K562 (cell line): ENCODE measurements around the gene TOR3A. TPM values are rescaled to one million over a fixed set of nuclear protein-coding genes. Genes with fewer than 3 reads are reported as not detected.

Experiments
- CEBPG ChIP-seq, 3 experiments: fragments of 200-800 bp in 1 of 3; sonication (Bioruptor generic) in 1 of 3; sonication (generic) in 1 of 3; formaldehyde crosslinking in 1 of 3; IDR thresholded peaks in 2 of 3; conservative IDR thresholded peaks in 1 of 3; 2 replicates each; pipeline versions ENCODE4 v1.6.1 to v1.8.0; 2016 to 2022; ENCODE audit warnings: missing compliant biosample characterization in 2 of 3, missing genetic modification characterization in 2 of 3, mild to moderate bottlenecking in 1 of 3, missing genetic modification reagents in 1 of 3
- CHD2 ChIP-seq: IDR thresholded peaks from 2 replicates; pipeline ENCODE4 v1.6.1; 2011; ENCODE audit warnings: low read depth, low read length
- ERF ChIP-seq: fragments of 450-650 bp; formaldehyde crosslinking; IDR thresholded peaks from 2 replicates; pipeline ENCODE4 v1.4.0; 2020; ENCODE audit warnings: mild to moderate bottlenecking, mixed read lengths
- FOXK2 ChIP-seq, 2 experiments: fragments of 450-650 bp; IDR thresholded peaks in 1 of 2; conservative IDR thresholded peaks in 1 of 2; 2 replicates each; pipeline ENCODE4 v1.6.1; 2016; ENCODE audit warnings: low read depth in 2 of 2, mild to moderate bottlenecking in 1 of 2
- FOXM1 ChIP-seq, 2 experiments: fragments of 450-650 bp in 1 of 2; sonication (generic) in 1 of 2; formaldehyde crosslinking in 1 of 2; IDR thresholded peaks; 2 replicates each; pipeline versions ENCODE4 v1.6.1 to v1.9.0; 2017 to 2022; ENCODE audit warnings: low read depth in 2 of 2, mild to moderate bottlenecking in 2 of 2, missing genetic modification reagents in 1 of 2, moderate library complexity in 1 of 2
- FOXP1 ChIP-seq: sonication (generic); formaldehyde crosslinking; IDR thresholded peaks from 2 replicates; pipeline ENCODE4 v1.8.0; 2022; ENCODE audit warnings: mild to moderate bottlenecking, missing genetic modification reagents
- HDAC3 ChIP-seq: fragments of 450-650 bp; IDR thresholded peaks from 2 replicates; pipeline ENCODE4 v1.6.1; 2018; ENCODE audit warnings: borderline replicate concordance, mild to moderate bottlenecking, moderate library complexity; ENCODE audit not compliant: partially characterized antibody
- HMG20A ChIP-seq: fragments of 450-650 bp; formaldehyde crosslinking; conservative IDR thresholded peaks from 2 replicates; pipeline ENCODE4 v1.4.0; 2020; ENCODE audit warnings: mild to moderate bottlenecking, mixed read lengths
- JUND ChIP-seq, 2 experiments: IDR thresholded peaks; 2 replicates in 1 of 2; 3 replicates in 1 of 2; pipeline ENCODE4 v1.6.1; 2011; ENCODE audit warnings: borderline replicate concordance in 2 of 2, low read depth in 2 of 2, low read length in 2 of 2, improper control_type of control experiment in 1 of 2, missing biosample characterization in 1 of 2, missing genetic modification characterization in 1 of 2, missing genetic modification reagents in 1 of 2
- MBD2 ChIP-seq: sonication (generic); IDR thresholded peaks from 2 replicates; pipeline ENCODE4 v1.6.1; 2016; ENCODE audit warnings: low read depth, borderline replicate concordance
- MEF2A ChIP-seq: IDR thresholded peaks from 2 replicates; pipeline ENCODE4 v1.6.1; 2011; ENCODE audit warnings: low read depth, mild to moderate bottlenecking, low read length, moderate library complexity; ENCODE audit not compliant: control insufficient read depth
- SMAD3 ChIP-seq: fragments of 450-650 bp; formaldehyde crosslinking; conservative IDR thresholded peaks from 2 replicates; pipeline ENCODE4 v1.4.0; 2020; ENCODE audit warnings: mild to moderate bottlenecking
- polyA plus RNA-seq, 8 experiments: library from polyadenylated mRNA; depleted of rRNA in 4 of 8; stranded (reverse) in 5 of 8; unstranded in 3 of 8; fragments of >200 nt; fragmentation: Nextera tagmentation in 2 of 8; fragmentation: Illumina TruSeq in 1 of 8; extraction: Ambion mirVana in 2 of 8; extraction: Trizol in 1 of 8; gene quantifications; 2 replicates each; pipeline versions ENCODE4 v1.2.1 to v1.2.3, GENCODE V29; 2011 to 2014; ENCODE audit warnings: inconsistent platforms in 1 of 8, missing spikeins in 1 of 8
- total RNA-seq, 7 experiments: library from RNA; depleted of rRNA in 6 of 7; stranded (reverse); fragments of >200 nt in 6 of 7; fragmentation: Illumina TruSeq in 2 of 7; extraction: Trizol in 2 of 7; gene quantifications; 2 replicates each; pipeline versions ENCODE4 v1.2.1 to v1.2.3, GENCODE V29; 2011 to 2021; ENCODE audit warnings: low replicate concordance in 1 of 7
- TF ChIP-seq, protein P1 (sequence below): sonication (generic); formaldehyde crosslinking; IDR thresholded peaks from 2 replicates; pipeline ENCODE4 v1.8.0; 2023; ENCODE audit warnings: mild to moderate bottlenecking, missing genetic modification reagents
- TF ChIP-seq, protein P2 (sequence below): IDR thresholded peaks from 3 replicates; pipeline ENCODE4 v1.6.1; 2011; ENCODE audit warnings: borderline replicate concordance, mild to moderate bottlenecking, moderate library complexity; ENCODE audit not compliant: insufficient read length; ENCODE audit errors: extremely low read depth
- TF ChIP-seq, protein P3 (sequence below), 2 experiments: fragments of 200-800 bp in 1 of 2; sonication (Bioruptor generic) in 1 of 2; sonication (generic) in 1 of 2; formaldehyde crosslinking in 1 of 2; IDR thresholded peaks in 1 of 2; conservative IDR thresholded peaks in 1 of 2; 2 replicates each; pipeline versions ENCODE4 v1.5.0 to v1.6.1; 2016 to 2020; ENCODE audit warnings: missing compliant biosample characterization in 1 of 2, missing genetic modification characterization in 1 of 2, missing genetic modification reagents in 1 of 2

TOR3A gene
- total and polyA plus RNA-seq, 9 of the 15 experiments (the other 6 are each of a cell fraction or from before 2014, with no cell fraction given), result 7.9 to 94.5 (median 39.7) TPM

DNA sequence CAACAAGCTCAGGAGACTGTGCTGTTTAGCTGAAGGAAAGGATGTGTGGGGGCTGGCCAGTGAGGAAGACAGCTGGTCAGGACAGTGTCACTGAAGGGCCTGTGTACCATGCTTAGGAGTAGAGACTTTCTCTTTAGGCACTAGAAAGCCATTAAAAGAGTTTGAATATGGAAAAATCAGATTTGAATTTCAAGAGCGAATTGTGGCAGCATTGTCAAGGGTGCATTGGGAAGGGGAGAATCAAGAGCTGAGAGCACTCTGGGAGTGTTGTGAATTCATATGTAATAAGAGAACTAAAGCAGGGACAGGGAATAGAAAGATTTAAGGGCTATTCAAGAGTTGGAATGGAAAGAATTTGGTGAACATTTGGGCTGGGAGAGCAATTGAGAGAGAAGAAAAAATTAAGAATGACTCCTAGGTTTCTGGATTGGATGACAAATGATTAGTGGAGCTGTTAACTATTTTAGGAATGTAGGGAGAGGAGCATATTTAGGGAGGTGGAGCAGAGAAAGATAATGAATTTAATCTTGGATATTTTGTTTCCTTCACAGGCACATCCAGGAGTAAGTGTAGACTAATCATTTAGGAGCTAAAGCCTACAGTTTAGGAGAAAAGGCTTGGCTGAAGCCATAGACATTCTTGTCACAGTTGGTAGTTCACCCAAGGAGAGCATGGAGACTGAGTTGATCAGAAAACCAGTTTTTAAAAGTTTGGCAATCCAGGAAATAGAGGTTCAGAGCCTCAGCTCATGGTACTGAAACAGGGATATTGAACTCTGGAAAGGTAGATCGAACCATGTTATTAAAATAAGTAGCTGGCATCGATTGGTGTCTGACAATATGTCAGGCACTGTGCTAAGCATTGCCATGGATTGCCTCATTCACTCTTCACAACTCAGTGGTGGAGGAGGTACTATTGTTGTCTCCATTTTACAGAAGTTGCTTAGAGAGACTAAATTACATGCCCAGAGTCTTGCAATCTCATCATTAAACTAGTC, 23.1 kb upstream of the TOR3A start (continued):
- TF ChIP-seq FOXP1 (CRISPR knock-in tag) (no peak), JUND (IDR thresholded peaks at IDR 0.05; ENCODE audit: borderline replicate concordance, low read depth, low read length) (peak; percentile 55), JUND (tag; IDR thresholded peaks at IDR 0.05; ENCODE audit: borderline replicate concordance, low read depth, low read length) (0 out of 3 replicates have a peak, but pooled peaks have one; percentile 23), FOXM1 (IDR thresholded peaks at IDR 0.05; ENCODE audit: low read depth) (no peak), FOXM1 (CRISPR knock-in tag; IDR thresholded peaks at IDR 0.05; ENCODE audit: low read depth) (no peak), MBD2 (no peak), HMG20A (CRISPR knock-in tag) (no peak), CHD2 (no peak), CEBPG (CRISPR knock-in tag; IDR thresholded peaks at IDR 0.05) (peak; percentile 94), CEBPG (tag; conservative IDR thresholded peaks at IDR 0.05 in 1 of 2, IDR thresholded peaks at IDR 0.05 in 1 of 2) (peak; percentile 89 to 96), HDAC3 (no peak), SMAD3 (CRISPR knock-in tag) (peak; percentile 76; the same call in 1 of the 2 replicates), MEF2A (no peak), ERF (CRISPR knock-in tag) (no peak), FOXK2 (conservative IDR thresholded peaks at IDR 0.05 in 1 of 2, IDR thresholded peaks at IDR 0.05 in 1 of 2; ENCODE audit: low read depth in 2 of 2) (no peak)
- TF ChIP-seq, protein P1, sequence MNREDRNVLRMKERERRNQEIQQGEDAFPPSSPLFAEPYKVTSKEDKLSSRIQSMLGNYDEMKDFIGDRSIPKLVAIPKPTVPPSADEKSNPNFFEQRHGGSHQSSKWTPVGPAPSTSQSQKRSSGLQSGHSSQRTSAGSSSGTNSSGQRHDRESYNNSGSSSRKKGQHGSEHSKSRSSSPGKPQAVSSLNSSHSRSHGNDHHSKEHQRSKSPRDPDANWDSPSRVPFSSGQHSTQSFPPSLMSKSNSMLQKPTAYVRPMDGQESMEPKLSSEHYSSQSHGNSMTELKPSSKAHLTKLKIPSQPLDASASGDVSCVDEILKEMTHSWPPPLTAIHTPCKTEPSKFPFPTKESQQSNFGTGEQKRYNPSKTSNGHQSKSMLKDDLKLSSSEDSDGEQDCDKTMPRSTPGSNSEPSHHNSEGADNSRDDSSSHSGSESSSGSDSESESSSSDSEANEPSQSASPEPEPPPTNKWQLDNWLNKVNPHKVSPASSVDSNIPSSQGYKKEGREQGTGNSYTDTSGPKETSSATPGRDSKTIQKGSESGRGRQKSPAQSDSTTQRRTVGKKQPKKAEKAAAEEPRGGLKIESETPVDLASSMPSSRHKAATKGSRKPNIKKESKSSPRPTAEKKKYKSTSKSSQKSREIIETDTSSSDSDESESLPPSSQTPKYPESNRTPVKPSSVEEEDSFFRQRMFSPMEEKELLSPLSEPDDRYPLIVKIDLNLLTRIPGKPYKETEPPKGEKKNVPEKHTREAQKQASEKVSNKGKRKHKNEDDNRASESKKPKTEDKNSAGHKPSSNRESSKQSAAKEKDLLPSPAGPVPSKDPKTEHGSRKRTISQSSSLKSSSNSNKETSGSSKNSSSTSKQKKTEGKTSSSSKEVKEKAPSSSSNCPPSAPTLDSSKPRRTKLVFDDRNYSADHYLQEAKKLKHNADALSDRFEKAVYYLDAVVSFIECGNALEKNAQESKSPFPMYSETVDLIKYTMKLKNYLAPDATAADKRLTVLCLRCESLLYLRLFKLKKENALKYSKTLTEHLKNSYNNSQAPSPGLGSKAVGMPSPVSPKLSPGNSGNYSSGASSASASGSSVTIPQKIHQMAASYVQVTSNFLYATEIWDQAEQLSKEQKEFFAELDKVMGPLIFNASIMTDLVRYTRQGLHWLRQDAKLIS (CRISPR knock-in tag), result no peak
- TF ChIP-seq, protein P2, sequence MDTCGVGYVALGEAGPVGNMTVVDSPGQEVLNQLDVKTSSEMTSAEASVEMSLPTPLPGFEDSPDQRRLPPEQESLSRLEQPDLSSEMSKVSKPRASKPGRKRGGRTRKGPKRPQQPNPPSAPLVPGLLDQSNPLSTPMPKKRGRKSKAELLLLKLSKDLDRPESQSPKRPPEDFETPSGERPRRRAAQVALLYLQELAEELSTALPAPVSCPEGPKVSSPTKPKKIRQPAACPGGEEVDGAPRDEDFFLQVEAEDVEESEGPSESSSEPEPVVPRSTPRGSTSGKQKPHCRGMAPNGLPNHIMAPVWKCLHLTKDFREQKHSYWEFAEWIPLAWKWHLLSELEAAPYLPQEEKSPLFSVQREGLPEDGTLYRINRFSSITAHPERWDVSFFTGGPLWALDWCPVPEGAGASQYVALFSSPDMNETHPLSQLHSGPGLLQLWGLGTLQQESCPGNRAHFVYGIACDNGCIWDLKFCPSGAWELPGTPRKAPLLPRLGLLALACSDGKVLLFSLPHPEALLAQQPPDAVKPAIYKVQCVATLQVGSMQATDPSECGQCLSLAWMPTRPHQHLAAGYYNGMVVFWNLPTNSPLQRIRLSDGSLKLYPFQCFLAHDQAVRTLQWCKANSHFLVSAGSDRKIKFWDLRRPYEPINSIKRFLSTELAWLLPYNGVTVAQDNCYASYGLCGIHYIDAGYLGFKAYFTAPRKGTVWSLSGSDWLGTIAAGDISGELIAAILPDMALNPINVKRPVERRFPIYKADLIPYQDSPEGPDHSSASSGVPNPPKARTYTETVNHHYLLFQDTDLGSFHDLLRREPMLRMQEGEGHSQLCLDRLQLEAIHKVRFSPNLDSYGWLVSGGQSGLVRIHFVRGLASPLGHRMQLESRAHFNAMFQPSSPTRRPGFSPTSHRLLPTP, result no peak
- TF ChIP-seq, protein P3, sequence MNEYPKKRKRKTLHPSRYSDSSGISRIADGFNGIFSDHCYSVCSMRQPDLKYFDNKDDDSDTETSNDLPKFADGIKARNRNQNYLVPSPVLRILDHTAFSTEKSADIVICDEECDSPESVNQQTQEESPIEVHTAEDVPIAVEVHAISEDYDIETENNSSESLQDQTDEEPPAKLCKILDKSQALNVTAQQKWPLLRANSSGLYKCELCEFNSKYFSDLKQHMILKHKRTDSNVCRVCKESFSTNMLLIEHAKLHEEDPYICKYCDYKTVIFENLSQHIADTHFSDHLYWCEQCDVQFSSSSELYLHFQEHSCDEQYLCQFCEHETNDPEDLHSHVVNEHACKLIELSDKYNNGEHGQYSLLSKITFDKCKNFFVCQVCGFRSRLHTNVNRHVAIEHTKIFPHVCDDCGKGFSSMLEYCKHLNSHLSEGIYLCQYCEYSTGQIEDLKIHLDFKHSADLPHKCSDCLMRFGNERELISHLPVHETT (CRISPR knock-in tag; conservative IDR thresholded peaks at IDR 0.05 in 1 of 2, IDR thresholded peaks at IDR 0.05 in 1 of 2), result peak in 1 of 2 experiments; percentile 41; a peak in 1 of 4 replicates
